Body of pancreas (tissue), 4 donors: ENCODE data around the gene SETBP1. TPM values are rescaled to one million over a fixed set of nuclear protein-coding genes. Genes with fewer than 3 reads are reported as not detected.

ENCODE experiments used
- ATAC-seq: fragments of 150-250 bp; one replicate; pipeline ENCODE4 v1.9.1; 2016
- DNase-seq, 4 donors: peaks; one replicate each; pipeline ENCODE4 v3.0.0-alpha.2; 2019
- H3K27ac ChIP-seq, 4 donors: fragments of 200-600 bp; sonication (generic); 1 replicate in 3 of 4; 2 replicates in 1 of 4; pipeline versions ENCODE4 v1.5.1 to v1.6.1; 2016 to 2019; ENCODE audit warnings: mild to moderate bottlenecking in 1 of 4, mixed read lengths in 1 of 4, moderate library complexity in 1 of 4
- H3K27me3 ChIP-seq, 2 donors: fragments of 200-600 bp; sonication (generic); one replicate each; pipeline ENCODE4 v1.6.0; 2016; ENCODE audit warnings: mild to moderate bottlenecking in 1 of 2
- H3K36me3 ChIP-seq, 2 donors: fragments of 200-600 bp; sonication (generic); replicated peaks in 1 of 2; 2 replicates each; pipeline ENCODE4 v1.5.1; 2016; ENCODE audit warnings: low read depth in 2 of 2; ENCODE audit not compliant: insufficient read depth in 1 of 2
- H3K4me1 ChIP-seq: fragments of 200-600 bp; sonication (generic); one replicate; pipeline ENCODE4 v1.6.0; 2016
- H3K4me3 ChIP-seq, 2 donors: fragments of 200-600 bp; sonication (generic); 1 replicate in 1 of 2; 2 replicates in 1 of 2; pipeline ENCODE4 v1.5.1; 2016 to 2019
- H3K9me3 ChIP-seq, 3 donors: fragments of 200-600 bp; sonication (generic); 1 replicate in 2 of 3; 2 replicates in 1 of 3; pipeline ENCODE4 v1.5.1; 2016
- CTCF ChIP-seq, 7 experiments: fragments of 450-650 bp in 4 of 7; fragments of 200-600 bp in 3 of 7; sonication (generic) in 3 of 7; IDR thresholded peaks; one replicate each; pipeline ENCODE4 v1.5.1; 2016 to 2019; ENCODE audit warnings: antibody characterized with exemption in 7 of 7
- POLR2A ChIP-seq, 3 donors: fragments of 450-650 bp; IDR thresholded peaks; one replicate each; pipeline ENCODE4 v1.6.1; 2016; ENCODE audit warnings: antibody characterized with exemption in 3 of 3, mild to moderate bottlenecking in 2 of 3
- WGBS, 2 donors: methylation state at CpG; one replicate each; pipeline ENCODE4 v1.1.5; 2017; 5-methylcytosine and 5-hydroxymethylcytosine counted together
- intact Hi-C: fragments of 100-400 bp; cut with DNase I; formaldehyde crosslinking; loops from one replicate; pipeline ENCODE4 v1.15.1; 2023
- total RNA-seq, 2 donors: library from RNA; depleted of rRNA; stranded (reverse); fragments of >200 nt; gene quantifications; one replicate each; pipeline ENCODE4 v1.1.0, GENCODE V29; 2016

Gene SETBP1
- total RNA-seq, 2 donors from 2014 or later, result 23.6 to 37.2 TPM

- no peak for TF ChIP-seq POLR2A (IDR thresholded peaks at IDR 0.05)
- TF ChIP-seq CTCF (IDR thresholded peaks at IDR 0.05), result no peak
- H3K9me3 ChIP-seq, result no peaks in the 10 kb centered on the region
- WGBS, 2 donors, result 82 to 85% methylated on average over 2 of the region's 2 CpGs
- DNase-seq (no peak), ATAC-seq (no peak)
- no peaks in the 10 kb centered on the region for H3K36me3 ChIP-seq
- H3K27ac ChIP-seq, result no peak overlapping the region
- H3K4me1 ChIP-seq, result no peaks in the 10 kb centered on the region
- H3K27me3 ChIP-seq, result no peaks in the 10 kb centered on the region
- intact Hi-C loops, result no loop called here
- no peak overlapping the region for H3K4me3 ChIP-seq
These were observed 428.6 kb downstream of the SETBP1 start for GRCh38 chr18:45109271-45109670.

GRCh38 chr18:45109706-45110105 is 429.0 kb downstream of the SETBP1 start:
- Histone ChIP-seq H3K4me3 (no peak overlapping the region), H3K27me3 (no peaks in the 10 kb centered on the region), H3K4me1 (no peaks in the 10 kb centered on the region), H3K9me3 (no peaks in the 10 kb centered on the region), H3K27ac (no peak overlapping the region), H3K36me3 (no peaks in the 10 kb centered on the region)
- intact Hi-C loops, result no loop called here
- ATAC-seq, result no peak
- DNase-seq, result no peak
- TF ChIP-seq POLR2A (IDR thresholded peaks at IDR 0.05) (no peak), CTCF (IDR thresholded peaks at IDR 0.05) (no peak)

GRCh38 chr18:45110577-45111501 is 430.2 kb downstream of the SETBP1 start:
- Histone ChIP-seq H3K27me3 (no peaks in the 10 kb centered on the region), H3K36me3 (no peaks in the 10 kb centered on the region), H3K4me3 (no peak overlapping the region), H3K4me1 (no peaks in the 10 kb centered on the region), H3K27ac (no peak overlapping the region), H3K9me3 (no peaks in the 10 kb centered on the region)
- 93 to 95% methylated on average over 7 of the region's 7 CpGs for WGBS, 2 donors
- intact Hi-C loops, result no loop called here
- TF ChIP-seq POLR2A (IDR thresholded peaks at IDR 0.05), result no peak
- TF ChIP-seq CTCF (IDR thresholded peaks at IDR 0.05), result no peak
- no peak for ATAC-seq
- peak in 3 of 4 donors; percentile 12 to 32 (median 12) for DNase-seq

GRCh38 chr18:45111502-45111848 is 430.8 kb downstream of the SETBP1 start:
- no peak overlapping the region for H3K27ac ChIP-seq
- H3K4me3 ChIP-seq, result no peak overlapping the region
- ATAC-seq (no peak), DNase-seq (no peak)
- no peak for TF ChIP-seq CTCF (IDR thresholded peaks at IDR 0.05)
- TF ChIP-seq POLR2A (IDR thresholded peaks at IDR 0.05), result no peak
- no peaks in the 10 kb centered on the region for H3K4me1 ChIP-seq
- intact Hi-C loops, result no loop called here
- no peaks in the 10 kb centered on the region for H3K9me3 ChIP-seq
- H3K36me3 ChIP-seq, result no peaks in the 10 kb centered on the region
- no peaks in the 10 kb centered on the region for H3K27me3 ChIP-seq
- WGBS, 2 donors, result 79 to 81% methylated on average over 1 of the region's 1 CpG

GRCh38 chr18:45112682-45113081 is 432.0 kb downstream of the SETBP1 start:
- DNase-seq, result no peak
- H3K9me3 ChIP-seq, result no peaks in the 10 kb centered on the region
- no peaks in the 10 kb centered on the region for H3K27me3 ChIP-seq
- TF ChIP-seq POLR2A (IDR thresholded peaks at IDR 0.05) (no peak), CTCF (IDR thresholded peaks at IDR 0.05) (no peak)
- H3K4me1 ChIP-seq, result no peaks in the 10 kb centered on the region
- no peak overlapping the region for H3K27ac ChIP-seq
- WGBS, 2 donors, result 93 to 100% methylated on average over 1 of the region's 1 CpG
- no peak overlapping the region for H3K4me3 ChIP-seq
- intact Hi-C loops, result no loop called here
- no peaks in the 10 kb centered on the region for H3K36me3 ChIP-seq
- no peak for ATAC-seq
